ENCODE measurements around the gene CFHR4.
"Not testable (repeated sequence)": the region's sequence is repeated elsewhere in the genome, so short reads cannot be mapped to it uniquely, and the experiment has no call there.

DNA sequence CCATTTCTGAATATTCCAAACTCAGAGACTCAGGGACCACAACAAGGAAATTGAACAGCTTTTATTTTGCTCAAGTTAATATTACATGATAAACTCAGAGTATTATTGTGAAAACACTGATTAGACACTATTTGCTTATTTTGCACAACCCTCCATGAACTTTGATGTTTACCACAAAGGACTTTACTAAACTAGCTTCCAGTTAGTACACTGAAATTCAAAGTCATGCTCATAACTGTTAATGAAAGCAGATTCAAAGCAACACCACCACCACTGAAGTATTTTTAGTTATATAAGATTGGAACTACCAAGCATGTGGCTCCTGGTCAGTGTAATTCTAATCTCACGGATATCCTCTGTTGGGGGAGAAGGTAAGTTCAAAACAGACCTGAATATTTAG is 55.7 kb downstream of the CFHR4 start, which contains the start of gene CFHR2:
- TF ChIP-seq EZH2 (IDR thresholded peaks at IDR 0.05; ENCODE audit: low read depth): not testable (repeated sequence)
- TF ChIP-seq, protein P1, sequence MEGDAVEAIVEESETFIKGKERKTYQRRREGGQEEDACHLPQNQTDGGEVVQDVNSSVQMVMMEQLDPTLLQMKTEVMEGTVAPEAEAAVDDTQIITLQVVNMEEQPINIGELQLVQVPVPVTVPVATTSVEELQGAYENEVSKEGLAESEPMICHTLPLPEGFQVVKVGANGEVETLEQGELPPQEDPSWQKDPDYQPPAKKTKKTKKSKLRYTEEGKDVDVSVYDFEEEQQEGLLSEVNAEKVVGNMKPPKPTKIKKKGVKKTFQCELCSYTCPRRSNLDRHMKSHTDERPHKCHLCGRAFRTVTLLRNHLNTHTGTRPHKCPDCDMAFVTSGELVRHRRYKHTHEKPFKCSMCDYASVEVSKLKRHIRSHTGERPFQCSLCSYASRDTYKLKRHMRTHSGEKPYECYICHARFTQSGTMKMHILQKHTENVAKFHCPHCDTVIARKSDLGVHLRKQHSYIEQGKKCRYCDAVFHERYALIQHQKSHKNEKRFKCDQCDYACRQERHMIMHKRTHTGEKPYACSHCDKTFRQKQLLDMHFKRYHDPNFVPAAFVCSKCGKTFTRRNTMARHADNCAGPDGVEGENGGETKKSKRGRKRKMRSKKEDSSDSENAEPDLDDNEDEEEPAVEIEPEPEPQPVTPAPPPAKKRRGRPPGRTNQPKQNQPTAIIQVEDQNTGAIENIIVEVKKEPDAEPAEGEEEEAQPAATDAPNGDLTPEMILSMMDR (conservative IDR thresholded peaks at IDR 0.05): not testable (repeated sequence)
